ENCODE measurements around the gene SPEM2.

DNA sequence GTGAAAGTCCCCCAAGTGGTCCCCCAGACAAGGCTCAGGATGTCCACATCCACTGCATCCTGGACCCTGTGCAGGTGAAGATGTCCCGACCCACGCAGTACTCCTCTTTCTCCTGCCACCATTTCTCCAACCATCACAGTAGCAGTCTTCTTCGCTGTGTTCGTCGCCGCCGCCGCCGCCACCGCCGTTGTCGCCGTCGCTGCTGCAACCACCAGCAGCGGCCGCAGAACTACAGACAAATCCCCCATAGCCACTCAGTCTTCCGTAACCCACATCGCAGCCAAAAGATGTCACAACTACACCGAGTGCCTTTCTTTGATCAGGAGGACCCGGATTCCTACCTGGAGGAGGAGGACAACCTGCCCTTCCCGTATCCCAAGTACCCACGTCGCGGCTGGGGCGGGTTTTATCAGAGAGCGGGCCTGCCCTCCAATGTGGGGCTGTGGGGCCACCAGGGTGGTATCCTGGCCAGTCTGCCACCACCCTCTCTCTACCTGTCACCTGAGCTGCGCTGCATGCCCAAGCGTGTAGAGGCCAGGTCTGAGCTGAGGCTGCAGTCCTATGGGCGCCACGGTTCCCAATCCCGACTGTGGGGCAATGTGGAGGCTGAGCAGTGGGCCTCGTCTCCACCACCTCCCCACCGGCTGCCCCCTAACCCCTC lies 917 bp downstream of the SPEM2 start:
- TF ChIP-seq, protein P1, sequence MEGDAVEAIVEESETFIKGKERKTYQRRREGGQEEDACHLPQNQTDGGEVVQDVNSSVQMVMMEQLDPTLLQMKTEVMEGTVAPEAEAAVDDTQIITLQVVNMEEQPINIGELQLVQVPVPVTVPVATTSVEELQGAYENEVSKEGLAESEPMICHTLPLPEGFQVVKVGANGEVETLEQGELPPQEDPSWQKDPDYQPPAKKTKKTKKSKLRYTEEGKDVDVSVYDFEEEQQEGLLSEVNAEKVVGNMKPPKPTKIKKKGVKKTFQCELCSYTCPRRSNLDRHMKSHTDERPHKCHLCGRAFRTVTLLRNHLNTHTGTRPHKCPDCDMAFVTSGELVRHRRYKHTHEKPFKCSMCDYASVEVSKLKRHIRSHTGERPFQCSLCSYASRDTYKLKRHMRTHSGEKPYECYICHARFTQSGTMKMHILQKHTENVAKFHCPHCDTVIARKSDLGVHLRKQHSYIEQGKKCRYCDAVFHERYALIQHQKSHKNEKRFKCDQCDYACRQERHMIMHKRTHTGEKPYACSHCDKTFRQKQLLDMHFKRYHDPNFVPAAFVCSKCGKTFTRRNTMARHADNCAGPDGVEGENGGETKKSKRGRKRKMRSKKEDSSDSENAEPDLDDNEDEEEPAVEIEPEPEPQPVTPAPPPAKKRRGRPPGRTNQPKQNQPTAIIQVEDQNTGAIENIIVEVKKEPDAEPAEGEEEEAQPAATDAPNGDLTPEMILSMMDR (IDR thresholded peaks at IDR 0.05) = no peak
- TF ChIP-seq POLR2A (IDR thresholded peaks at IDR 0.05) = no peak
